WERI-Rb-1 (cell line): Measurements from ENCODE around the gene DUOXA2.
"Not testable (repeated sequence)": the region's sequence is repeated elsewhere in the genome, so short reads cannot be mapped to it uniquely, and the experiment has no call there.

Experiments used
- DNase-seq: peaks from one replicate; pipeline ENCODE4 v3.0.0-alpha.2; 2020
- H3K27ac ChIP-seq: fragments of 250-450 bp; sonication (Bioruptor Pico); 2 replicates; pipeline ENCODE4 v1.5.1; 2020; ENCODE audit warnings: mild to moderate bottlenecking, moderate library complexity
- H3K27me3 ChIP-seq: fragments of 250-450 bp; sonication (Bioruptor Pico); 2 replicates; pipeline ENCODE4 v1.5.1; 2021; ENCODE audit warnings: mild to moderate bottlenecking, low read depth, moderate library complexity; ENCODE audit not compliant: insufficient read depth, severe bottlenecking
- H3K36me3 ChIP-seq: fragments of 250-450 bp; sonication (Bioruptor Pico); 2 replicates; pipeline ENCODE4 v1.5.1; 2020; ENCODE audit warnings: mild to moderate bottlenecking, moderate library complexity
- H3K4me3 ChIP-seq: 2 replicates; pipeline ENCODE4 v1.5.1; 2011; ENCODE audit warnings: low read depth, mild to moderate bottlenecking, control low read depth, low read length
- H3K9me3 ChIP-seq: fragments of 250-450 bp; sonication (Bioruptor Pico); 2 replicates; pipeline ENCODE4 v1.5.1; 2021; ENCODE audit warnings: mild to moderate bottlenecking, moderate library complexity; ENCODE audit not compliant: severe bottlenecking
- CTCF ChIP-seq: IDR thresholded peaks from 2 replicates; pipeline ENCODE4 v1.5.1; 2011; ENCODE audit warnings: low read depth, mild to moderate bottlenecking, control low read depth, inconsistent platforms, low read length

The DUOXA2 gene

GRCh38 chr15:45097466-45097865 is 16.7 kb upstream of the DUOXA2 start:
- no peak overlapping the region for H3K4me3 ChIP-seq
- H3K36me3 ChIP-seq: no peaks in the 10 kb centered on the region
- H3K9me3 ChIP-seq: no peaks in the 10 kb centered on the region
- no peak for DNase-seq
- H3K27me3 ChIP-seq: no peaks in the 10 kb centered on the region
- TF ChIP-seq CTCF: no peak
- no peak overlapping the region for H3K27ac ChIP-seq

GRCh38 chr15:45099549-45100165 is 14.5 kb upstream of the DUOXA2 start:
- Histone ChIP-seq H3K9me3 (no peaks in the 10 kb centered on the region), H3K4me3 (no peak overlapping the region), H3K36me3 (no peaks in the 10 kb centered on the region), H3K27me3 (no peaks in the 10 kb centered on the region), H3K27ac (no peak overlapping the region)
- TF ChIP-seq CTCF: no peak
- no peak for DNase-seq

DNA sequence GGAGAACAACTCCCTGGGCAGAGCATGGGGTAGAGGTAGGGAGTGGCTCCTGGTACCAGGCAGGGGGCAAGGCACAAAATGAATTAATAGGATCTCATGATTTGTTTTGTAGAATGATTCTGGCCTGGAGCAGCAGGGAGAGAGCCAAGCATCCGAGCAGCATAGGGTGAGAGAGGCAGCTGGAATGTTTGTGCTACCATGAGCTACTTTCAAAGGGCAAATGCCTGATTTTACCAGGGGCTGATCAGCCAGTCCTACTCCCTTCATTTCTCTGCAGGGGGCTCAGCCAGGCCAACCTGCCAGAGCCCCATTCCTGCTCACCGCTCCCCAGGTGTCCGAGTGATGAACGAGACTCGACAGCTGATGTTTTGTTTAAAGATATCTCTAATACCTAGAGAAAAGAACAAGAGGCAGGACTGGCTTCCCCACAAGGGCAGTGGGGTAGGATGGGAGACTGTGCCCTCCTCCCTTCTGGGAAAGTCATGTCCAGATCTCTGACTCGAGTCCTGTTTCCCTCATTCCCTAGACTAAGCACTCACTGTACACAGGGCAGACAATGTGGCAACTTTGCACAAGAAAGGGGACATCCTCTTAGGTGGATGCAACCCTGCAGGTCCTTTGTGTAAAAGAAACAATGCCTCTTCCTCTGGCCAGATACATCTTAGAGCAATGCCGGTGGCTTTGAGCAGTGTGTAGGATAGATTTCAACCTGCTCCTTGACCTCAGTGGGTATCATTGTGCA is 13.1 kb upstream of the DUOXA2 start:
- Histone ChIP-seq H3K9me3 (no peaks in the 10 kb centered on the region), H3K4me3 (no peak overlapping the region), H3K36me3 (no peaks in the 10 kb centered on the region), H3K27ac (no peak overlapping the region), H3K27me3 (no peaks in the 10 kb centered on the region)
- no peak for TF ChIP-seq CTCF
- DNase-seq: no peak

GRCh38 chr15:45101749-45102148 is 12.4 kb upstream of the DUOXA2 start:
- no peak for DNase-seq
- H3K36me3 ChIP-seq: no peaks in the 10 kb centered on the region

GRCh38 chr15:45102226-45102625 is 11.9 kb upstream of the DUOXA2 start:
- no peak for TF ChIP-seq CTCF
- no peaks in the 10 kb centered on the region for H3K27me3 ChIP-seq
- H3K27ac ChIP-seq: no peak overlapping the region
- no peaks in the 10 kb centered on the region for H3K9me3 ChIP-seq
- DNase-seq: no peak
- H3K36me3 ChIP-seq: no peaks in the 10 kb centered on the region
- H3K4me3 ChIP-seq: no peak overlapping the region

More at GRCh38 chr15:45101749-45102148, 12.4 kb upstream of the DUOXA2 start:
- TF ChIP-seq CTCF: no peak
- H3K4me3 ChIP-seq: no peak overlapping the region
- no peaks in the 10 kb centered on the region for H3K9me3 ChIP-seq
- H3K27me3 ChIP-seq: no peaks in the 10 kb centered on the region
- H3K27ac ChIP-seq: no peak overlapping the region

GRCh38 chr15:45104170-45104569 is 10.0 kb upstream of the DUOXA2 start:
- not testable (repeated sequence) for H3K9me3 ChIP-seq, H3K27me3 ChIP-seq, DNase-seq, H3K4me3 ChIP-seq, H3K36me3 ChIP-seq, H3K27ac ChIP-seq
